ENCODE results near the gene GLRX2. TPM values are rescaled to one million over a fixed set of nuclear protein-coding genes. Genes with fewer than 3 reads are reported as not detected.
A peak's percentile ranks its signal among the peaks of the same experiment; 100 is the strongest.

GLRX2 gene
- total RNA-seq, 1 donor from 2014 or later: 1.9 TPM

DNA sequence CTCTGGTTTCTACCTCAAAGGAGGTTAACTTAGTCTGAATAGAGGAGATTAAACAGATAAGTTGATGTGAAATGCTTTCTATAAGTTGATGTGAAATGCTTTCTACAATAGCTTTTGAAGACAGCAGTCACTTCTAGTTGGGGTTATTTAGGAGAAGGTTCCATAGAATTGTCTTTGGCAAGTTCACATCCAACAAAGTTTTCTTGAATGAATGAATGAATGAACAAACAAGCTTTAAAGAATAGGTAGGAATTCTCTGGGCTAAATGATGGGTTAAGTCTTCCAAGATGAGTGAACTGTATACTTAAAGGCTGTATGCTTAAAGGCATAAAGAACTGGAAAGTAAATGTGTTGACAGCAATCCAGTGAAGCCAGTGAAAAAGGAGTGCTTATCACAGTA lies 18.5 kb upstream of the GLRX2 start:
- Histone ChIP-seq H3F3A (ENCODE audit: low read depth) (peaks cover 13% of the 10 kb centered on the region), H3K27ac (no peak overlapping the region), H3K4me3 (peak overlapping the region; percentile 85), H2AFZ (replicated peaks) (no peak overlapping the region), H3K27me3 (peaks cover 13% of the 10 kb centered on the region), H3K36me3 (peaks cover 11% of the 10 kb centered on the region), H3K9me3 (ENCODE audit: low read depth) (no peaks in the 10 kb centered on the region), H4K20me1 (ENCODE audit: low read depth) (peaks cover 27% of the 10 kb centered on the region), H3K79me2 (ENCODE audit: low read depth) (peaks cover 64% of the 10 kb centered on the region), H3K9ac (no peak overlapping the region), H3K4me2 (peak overlapping the region; percentile 86), H3K4me1 (peaks cover 15% of the 10 kb centered on the region)
- DNase-seq (ENCODE audit: low spot score): no peak
- Mint-ChIP-seq H3K27ac (no peak overlapping the region), H3K4me3 (peak overlapping the region; percentile 94), H3K36me3 (peaks cover 9% of the 10 kb centered on the region), H3K4me1 (peaks cover 21% of the 10 kb centered on the region), H3K9me3 (no peaks in the 10 kb centered on the region), H3K27me3 (ENCODE audit: insufficient read depth, low read depth) (peaks cover 4% of the 10 kb centered on the region)
- TF ChIP-seq EZH2phosphoT487 (IDR thresholded peaks at IDR 0.05) (no peak), EZH2 (IDR thresholded peaks at IDR 0.05) (no peak)
- TF ChIP-seq, protein P1, sequence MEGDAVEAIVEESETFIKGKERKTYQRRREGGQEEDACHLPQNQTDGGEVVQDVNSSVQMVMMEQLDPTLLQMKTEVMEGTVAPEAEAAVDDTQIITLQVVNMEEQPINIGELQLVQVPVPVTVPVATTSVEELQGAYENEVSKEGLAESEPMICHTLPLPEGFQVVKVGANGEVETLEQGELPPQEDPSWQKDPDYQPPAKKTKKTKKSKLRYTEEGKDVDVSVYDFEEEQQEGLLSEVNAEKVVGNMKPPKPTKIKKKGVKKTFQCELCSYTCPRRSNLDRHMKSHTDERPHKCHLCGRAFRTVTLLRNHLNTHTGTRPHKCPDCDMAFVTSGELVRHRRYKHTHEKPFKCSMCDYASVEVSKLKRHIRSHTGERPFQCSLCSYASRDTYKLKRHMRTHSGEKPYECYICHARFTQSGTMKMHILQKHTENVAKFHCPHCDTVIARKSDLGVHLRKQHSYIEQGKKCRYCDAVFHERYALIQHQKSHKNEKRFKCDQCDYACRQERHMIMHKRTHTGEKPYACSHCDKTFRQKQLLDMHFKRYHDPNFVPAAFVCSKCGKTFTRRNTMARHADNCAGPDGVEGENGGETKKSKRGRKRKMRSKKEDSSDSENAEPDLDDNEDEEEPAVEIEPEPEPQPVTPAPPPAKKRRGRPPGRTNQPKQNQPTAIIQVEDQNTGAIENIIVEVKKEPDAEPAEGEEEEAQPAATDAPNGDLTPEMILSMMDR (IDR thresholded peaks at IDR 0.05): no peak

DNA sequence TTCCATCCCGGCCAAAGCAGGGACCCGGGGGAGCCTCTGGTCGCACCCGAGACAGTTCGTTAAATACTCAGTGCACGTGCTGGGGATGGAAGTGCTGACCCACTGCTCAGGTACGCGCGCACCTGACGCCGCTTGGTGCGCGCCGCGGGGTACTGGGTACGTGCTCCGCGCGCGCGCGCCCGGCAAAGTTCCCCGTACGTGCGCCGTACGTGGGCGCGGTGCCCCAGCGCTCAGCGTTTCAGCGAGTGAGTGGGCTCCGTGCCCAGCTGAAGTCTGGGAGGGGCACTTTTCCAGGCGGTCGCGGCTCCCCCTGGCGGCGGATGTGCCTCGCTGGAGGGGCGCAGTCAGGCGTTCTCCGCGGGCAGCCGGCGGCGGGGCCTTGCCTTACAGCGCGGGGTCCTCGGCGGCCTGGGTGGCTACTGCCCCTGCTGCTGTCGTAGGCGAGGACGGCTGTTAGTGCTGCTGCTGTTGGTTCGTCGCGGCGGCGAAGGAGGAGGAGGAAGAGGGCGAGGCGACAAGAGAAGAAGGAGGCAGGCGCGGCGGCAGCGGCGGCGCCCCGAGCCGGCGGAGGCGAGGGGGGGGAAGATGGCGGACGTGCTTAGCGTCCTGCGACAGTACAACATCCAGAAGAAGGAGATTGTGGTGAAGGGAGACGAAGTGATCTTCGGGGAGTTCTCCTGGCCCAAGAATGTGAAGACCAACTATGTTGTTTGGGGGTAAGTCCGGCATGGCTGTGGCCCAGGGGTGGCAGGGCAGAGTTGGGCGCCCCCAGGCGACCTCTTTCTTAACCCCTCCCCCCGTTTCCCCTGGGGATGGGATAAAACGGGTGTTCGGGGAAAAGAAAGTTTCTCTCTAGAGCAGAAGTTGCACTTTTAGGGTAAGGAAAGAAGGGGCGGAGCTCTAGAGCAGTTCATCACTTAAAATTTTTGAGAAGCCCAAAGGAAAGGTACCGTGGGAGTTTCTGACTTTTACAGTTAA lies 16.7 kb upstream of the GLRX2 start, which contains the start of gene CDC73:
TSS of gene CDC73 (plus strand) at position 416 of the 978 bp plus-strand sequence. CDS start at position 586, 170 bp downstream.
- peaks cover 4% of the 10 kb centered on the region for H3K27me3 Mint-ChIP-seq (ENCODE audit: insufficient read depth, low read depth)
- peak; percentile 97 for DNase-seq (ENCODE audit: low spot score)
- Histone ChIP-seq H3K4me2 (peak within 1 kb of the TSS; percentile 86), H3K4me3 (peak within 1 kb of the TSS; percentile 85), H2AFZ (replicated peaks) (peak within 1 kb of the TSS; percentile 86), H3K27me3 (peaks cover 13% of the 10 kb centered on the region), H3K36me3 (peaks cover 11% of the 10 kb centered on the region), H3K27ac (peak within 1 kb of the TSS; percentile 97), H3K9me3 (ENCODE audit: low read depth) (no peaks in the 10 kb centered on the region), H3F3A (ENCODE audit: low read depth) (peaks cover 13% of the 10 kb centered on the region), H3K9ac (peak within 1 kb of the TSS; percentile 77), H3K79me2 (ENCODE audit: low read depth) (peaks cover 46% of the 10 kb centered on the region), H3K4me1 (peaks cover 15% of the 10 kb centered on the region), H4K20me1 (ENCODE audit: low read depth) (peaks cover 27% of the 10 kb centered on the region)
- peak within 1 kb of the TSS; percentile 94 for H3K4me3 Mint-ChIP-seq
- H3K9me3 Mint-ChIP-seq: no peaks in the 10 kb centered on the region
- peak within 1 kb of the TSS; percentile 95 for H3K27ac Mint-ChIP-seq
- H3K4me1 Mint-ChIP-seq: peaks cover 21% of the 10 kb centered on the region
- no peak for TF ChIP-seq EZH2phosphoT487 (IDR thresholded peaks at IDR 0.05)
- TF ChIP-seq, protein P1 (IDR thresholded peaks at IDR 0.05): peak; percentile 87
- TF ChIP-seq EZH2 (IDR thresholded peaks at IDR 0.05): peak; percentile 24
- H3K36me3 Mint-ChIP-seq: peaks cover 6% of the 10 kb centered on the region

- Mint-ChIP-seq H3K36me3 (peaks cover 2% of the 10 kb centered on the region), H3K4me3 (peak overlapping the region; percentile 94), H3K27ac (no peak overlapping the region), H3K9me3 (no peaks in the 10 kb centered on the region), H3K27me3 (ENCODE audit: insufficient read depth, low read depth) (peaks cover 4% of the 10 kb centered on the region), H3K4me1 (peaks cover 21% of the 10 kb centered on the region)
- DNase-seq (ENCODE audit: low spot score): no peak
- no peak overlapping the region for H2AFZ ChIP-seq (replicated peaks)
- H3K27me3 ChIP-seq: peaks cover 13% of the 10 kb centered on the region
- peaks cover 13% of the 10 kb centered on the region for H3F3A ChIP-seq (ENCODE audit: low read depth)
- H3K4me3 ChIP-seq: peak overlapping the region; percentile 85
- H3K9ac ChIP-seq: no peak overlapping the region
- H3K9me3 ChIP-seq (ENCODE audit: low read depth): no peaks in the 10 kb centered on the region
- peaks cover 3% of the 10 kb centered on the region for H3K36me3 ChIP-seq
- H3K4me2 ChIP-seq: peak overlapping the region; percentile 86
- TF ChIP-seq, protein P1 (IDR thresholded peaks at IDR 0.05): no peak
- TF ChIP-seq EZH2 (IDR thresholded peaks at IDR 0.05) (no peak), EZH2phosphoT487 (IDR thresholded peaks at IDR 0.05) (no peak)
- H3K4me1 ChIP-seq: peaks cover 15% of the 10 kb centered on the region
- H3K79me2 ChIP-seq (ENCODE audit: low read depth): peaks cover 33% of the 10 kb centered on the region
- H4K20me1 ChIP-seq (ENCODE audit: low read depth): peaks cover 27% of the 10 kb centered on the region
- no peak overlapping the region for H3K27ac ChIP-seq
Observed at GRCh38 chr1:193120604-193121166, 15.5 kb upstream of the GLRX2 start.
